ENCODE measurements around the gene ATP10B. TPM values are rescaled to one million over a fixed set of nuclear protein-coding genes. Genes with fewer than 3 reads are reported as not detected.

ATP10B gene
- total RNA-seq, 2 donors from 2014 or later: 0.47 TPM; not detected in 1

- DNase-seq (ENCODE audit: low spot score): no peak
- no peaks in the 10 kb centered on the region for H3K27me3 ChIP-seq
- H3K4me1 ChIP-seq: no peaks in the 10 kb centered on the region
- no peak overlapping the region for H3K27ac ChIP-seq
- H3K4me3 ChIP-seq: no peak overlapping the region
- TF ChIP-seq, protein P1, sequence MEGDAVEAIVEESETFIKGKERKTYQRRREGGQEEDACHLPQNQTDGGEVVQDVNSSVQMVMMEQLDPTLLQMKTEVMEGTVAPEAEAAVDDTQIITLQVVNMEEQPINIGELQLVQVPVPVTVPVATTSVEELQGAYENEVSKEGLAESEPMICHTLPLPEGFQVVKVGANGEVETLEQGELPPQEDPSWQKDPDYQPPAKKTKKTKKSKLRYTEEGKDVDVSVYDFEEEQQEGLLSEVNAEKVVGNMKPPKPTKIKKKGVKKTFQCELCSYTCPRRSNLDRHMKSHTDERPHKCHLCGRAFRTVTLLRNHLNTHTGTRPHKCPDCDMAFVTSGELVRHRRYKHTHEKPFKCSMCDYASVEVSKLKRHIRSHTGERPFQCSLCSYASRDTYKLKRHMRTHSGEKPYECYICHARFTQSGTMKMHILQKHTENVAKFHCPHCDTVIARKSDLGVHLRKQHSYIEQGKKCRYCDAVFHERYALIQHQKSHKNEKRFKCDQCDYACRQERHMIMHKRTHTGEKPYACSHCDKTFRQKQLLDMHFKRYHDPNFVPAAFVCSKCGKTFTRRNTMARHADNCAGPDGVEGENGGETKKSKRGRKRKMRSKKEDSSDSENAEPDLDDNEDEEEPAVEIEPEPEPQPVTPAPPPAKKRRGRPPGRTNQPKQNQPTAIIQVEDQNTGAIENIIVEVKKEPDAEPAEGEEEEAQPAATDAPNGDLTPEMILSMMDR (IDR thresholded peaks at IDR 0.05): no peak
- no peaks in the 10 kb centered on the region for H3K9me3 ChIP-seq
- H3K36me3 ChIP-seq: no peaks in the 10 kb centered on the region
These were observed 84.9 kb downstream of the ATP10B start for GRCh38 chr5:160767062-160767461.

GRCh38 chr5:160760008-160760407 is 92.0 kb downstream of the ATP10B start:
- Histone ChIP-seq H3K27me3 (no peaks in the 10 kb centered on the region), H3K4me3 (no peak overlapping the region), H3K27ac (no peak overlapping the region), H3K4me1 (no peaks in the 10 kb centered on the region), H3K36me3 (no peaks in the 10 kb centered on the region), H3K9me3 (no peaks in the 10 kb centered on the region)
- DNase-seq (ENCODE audit: low spot score): no peak
- TF ChIP-seq, protein P1 (IDR thresholded peaks at IDR 0.05): no peak

DNA sequence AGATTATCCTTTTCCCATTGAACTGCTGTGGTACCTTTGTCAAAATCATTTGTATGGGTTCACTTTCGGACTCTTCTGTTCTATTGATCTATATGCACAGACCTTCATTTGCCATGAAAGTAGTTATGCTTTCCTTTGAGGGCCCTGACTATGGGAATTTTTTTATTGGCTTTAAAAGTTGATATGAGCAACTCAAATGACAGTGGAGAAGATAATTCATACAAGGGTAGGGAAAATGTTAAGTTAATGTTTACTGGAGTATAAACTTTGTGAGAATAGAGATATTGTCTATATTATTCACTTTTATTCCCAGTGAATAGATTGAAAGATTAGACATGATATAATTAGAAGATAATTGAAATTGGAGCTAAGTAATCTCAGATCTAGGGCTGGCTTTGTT is 94.8 kb downstream of the ATP10B start:
- no peaks in the 10 kb centered on the region for H3K4me1 ChIP-seq

DNA sequence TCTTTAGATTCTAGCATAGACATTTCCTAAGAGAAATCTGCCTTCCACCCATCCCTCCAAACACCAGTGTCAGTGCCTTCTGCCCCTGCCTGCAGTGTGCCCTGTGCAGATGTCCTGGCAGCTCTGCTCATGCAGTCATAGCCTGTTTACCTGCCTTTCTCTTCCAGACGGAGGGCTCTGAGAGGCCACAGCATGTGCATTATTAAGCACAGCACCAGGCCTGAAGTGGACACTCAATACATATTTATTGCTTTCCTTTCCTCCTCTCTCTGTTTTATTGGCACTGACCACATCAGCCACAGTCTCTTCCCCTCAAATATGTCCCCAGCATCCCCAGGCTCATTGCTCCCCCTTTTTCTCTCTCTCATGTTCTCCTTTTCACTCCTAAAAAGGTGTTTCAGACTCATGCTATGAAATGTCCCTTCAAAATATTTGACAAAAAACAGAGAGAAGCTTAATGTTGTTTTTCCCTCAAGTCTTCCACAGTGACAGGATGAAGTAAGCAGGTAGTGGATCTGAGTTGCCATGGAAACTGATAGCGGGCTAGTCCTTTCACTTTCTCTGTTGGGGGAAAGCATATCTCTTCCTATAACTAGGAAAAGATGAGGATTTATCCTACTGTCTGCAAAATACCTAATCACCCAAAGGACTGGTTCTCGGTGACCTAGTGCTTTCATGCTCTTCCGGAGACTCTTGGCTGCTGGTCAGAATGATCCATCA is 100.9 kb downstream of the ATP10B start:
- TF ChIP-seq, protein P1 (IDR thresholded peaks at IDR 0.05): no peak
- Histone ChIP-seq H3K27ac (no peak overlapping the region), H3K4me3 (no peak overlapping the region), H3K4me1 (no peaks in the 10 kb centered on the region), H3K36me3 (no peaks in the 10 kb centered on the region), H3K9me3 (no peaks in the 10 kb centered on the region), H3K27me3 (no peaks in the 10 kb centered on the region)
- no peak for DNase-seq (ENCODE audit: low spot score)

More for the DNA sequence above, 94.8 kb downstream of the ATP10B start:
- no peaks in the 10 kb centered on the region for H3K36me3 ChIP-seq
- TF ChIP-seq, protein P1 (IDR thresholded peaks at IDR 0.05): no peak
- H3K27ac ChIP-seq: no peak overlapping the region
- no peaks in the 10 kb centered on the region for H3K27me3 ChIP-seq
- DNase-seq (ENCODE audit: low spot score): no peak
- no peaks in the 10 kb centered on the region for H3K9me3 ChIP-seq
- no peak overlapping the region for H3K4me3 ChIP-seq

- DNase-seq (ENCODE audit: low spot score): no peak
- Histone ChIP-seq H3K4me3 (no peak overlapping the region), H3K4me1 (no peaks in the 10 kb centered on the region), H3K36me3 (no peaks in the 10 kb centered on the region), H3K27me3 (no peaks in the 10 kb centered on the region), H3K9me3 (no peaks in the 10 kb centered on the region), H3K27ac (no peak overlapping the region)
- TF ChIP-seq, protein P1 (IDR thresholded peaks at IDR 0.05): no peak
These were observed 102.3 kb downstream of the ATP10B start for GRCh38 chr5:160749682-160750081.

- H3K9me3 ChIP-seq: no peaks in the 10 kb centered on the region
- no peaks in the 10 kb centered on the region for H3K4me1 ChIP-seq
- TF ChIP-seq, protein P1 (IDR thresholded peaks at IDR 0.05): no peak
- no peak overlapping the region for H3K4me3 ChIP-seq
- no peak overlapping the region for H3K27ac ChIP-seq
- no peaks in the 10 kb centered on the region for H3K27me3 ChIP-seq
- H3K36me3 ChIP-seq: no peaks in the 10 kb centered on the region
- no peak for DNase-seq (ENCODE audit: low spot score)
These were observed 103.0 kb downstream of the ATP10B start for GRCh38 chr5:160749026-160749425.
